8988T (cell line): Measurements from ENCODE around the gene HSPA5.
A peak's percentile ranks its signal among the peaks of the same experiment; 100 is the strongest.
"Not testable (repeated sequence)": the region's sequence is repeated elsewhere in the genome, so short reads cannot be mapped to it uniquely, and the experiment has no call there.

ENCODE experiments used
- DNase-seq: peaks from one replicate; pipeline ENCODE4 v3.0.0; 2011

HSPA5 gene

GRCh38 chr9:125241000-125241862 is at the start of gene HSPA5:
HSPA5 (minus strand) TSS chr9:125241343; CDS start chr9:125241126, 217 bp downstream.
- DNase-seq: peak; percentile 94

GRCh38 chr9:125286935-125287433 is 45.8 kb upstream of the HSPA5 start:
- DNase-seq: not testable (repeated sequence)

- DNase-seq: no peak
Observed at GRCh38 chr9:125284855-125285254, 43.7 kb upstream of the HSPA5 start.

- no peak for DNase-seq
Observed at GRCh38 chr9:125280945-125281344, 39.8 kb upstream of the HSPA5 start.

GRCh38 chr9:125277411-125277810 is 36.3 kb upstream of the HSPA5 start:
- DNase-seq: no peak

GRCh38 chr9:125276771-125277170 is 35.6 kb upstream of the HSPA5 start:
- no peak for DNase-seq

GRCh38 chr9:125272697-125273096 is 31.6 kb upstream of the HSPA5 start:
- no peak for DNase-seq

- no peak for DNase-seq
Observed at GRCh38 chr9:125271081-125271480, 29.9 kb upstream of the HSPA5 start.

GRCh38 chr9:125269014-125269397 is 27.9 kb upstream of the HSPA5 start:
- no peak for DNase-seq

GRCh38 chr9:125268394-125269013 is 27.4 kb upstream of the HSPA5 start:
- no peak for DNase-seq

- DNase-seq: not testable (repeated sequence)
Observed at GRCh38 chr9:125264068-125264467, 22.9 kb upstream of the HSPA5 start.

- no peak for DNase-seq
Observed at GRCh38 chr9:125262294-125262991, 21.3 kb upstream of the HSPA5 start.

GRCh38 chr9:125261501-125262293 is 20.6 kb upstream of the HSPA5 start, which contains the start of gene GAPVD1:
GAPVD1 (plus strand) TSS chr9:125261826; CDS start chr9:125298922, 37,096 bp downstream.
- DNase-seq: peak; percentile 90

GRCh38 chr9:125260561-125260960 is 19.4 kb upstream of the HSPA5 start:
- DNase-seq: no peak

GRCh38 chr9:125258832-125259534 is 17.8 kb upstream of the HSPA5 start:
- no peak for DNase-seq

GRCh38 chr9:125258160-125258785 is 17.1 kb upstream of the HSPA5 start:
- no peak for DNase-seq

- DNase-seq: peak; percentile 46
Observed at GRCh38 chr9:125255781-125256391, 14.7 kb upstream of the HSPA5 start.

GRCh38 chr9:125254231-125254630 is 13.1 kb upstream of the HSPA5 start:
- DNase-seq: no peak

- DNase-seq: no peak
Observed at GRCh38 chr9:125246261-125246667, 5.1 kb upstream of the HSPA5 start.

GRCh38 chr9:125243792-125244260 is 2.7 kb upstream of the HSPA5 start:
- DNase-seq: no peak
